Measurements from ENCODE around the gene ABL1. TPM values are rescaled to one million over a fixed set of nuclear protein-coding genes. Genes with fewer than 3 reads are reported as not detected.

Gene ABL1
- total RNA-seq, 3 donors from 2014 or later = 37.1 to 38.8 (median 38.2) TPM

GRCh38 chr9:130921989-130922892 lies 87.2 kb downstream of the ABL1 start:
- Mint-ChIP-seq H3K4me1 (ENCODE audit: low read depth) (no peaks in the 10 kb centered on the region), H3K36me3 (ENCODE audit: insufficient read depth) (no peaks in the 10 kb centered on the region), H3K27me3 (ENCODE audit: low read depth) (peaks cover 12% of the 10 kb centered on the region), H3K4me3 (no peak overlapping the region), H3K9me3 (no peaks in the 10 kb centered on the region)
- DNase-seq (no peak), ATAC-seq (no peak)

DNA sequence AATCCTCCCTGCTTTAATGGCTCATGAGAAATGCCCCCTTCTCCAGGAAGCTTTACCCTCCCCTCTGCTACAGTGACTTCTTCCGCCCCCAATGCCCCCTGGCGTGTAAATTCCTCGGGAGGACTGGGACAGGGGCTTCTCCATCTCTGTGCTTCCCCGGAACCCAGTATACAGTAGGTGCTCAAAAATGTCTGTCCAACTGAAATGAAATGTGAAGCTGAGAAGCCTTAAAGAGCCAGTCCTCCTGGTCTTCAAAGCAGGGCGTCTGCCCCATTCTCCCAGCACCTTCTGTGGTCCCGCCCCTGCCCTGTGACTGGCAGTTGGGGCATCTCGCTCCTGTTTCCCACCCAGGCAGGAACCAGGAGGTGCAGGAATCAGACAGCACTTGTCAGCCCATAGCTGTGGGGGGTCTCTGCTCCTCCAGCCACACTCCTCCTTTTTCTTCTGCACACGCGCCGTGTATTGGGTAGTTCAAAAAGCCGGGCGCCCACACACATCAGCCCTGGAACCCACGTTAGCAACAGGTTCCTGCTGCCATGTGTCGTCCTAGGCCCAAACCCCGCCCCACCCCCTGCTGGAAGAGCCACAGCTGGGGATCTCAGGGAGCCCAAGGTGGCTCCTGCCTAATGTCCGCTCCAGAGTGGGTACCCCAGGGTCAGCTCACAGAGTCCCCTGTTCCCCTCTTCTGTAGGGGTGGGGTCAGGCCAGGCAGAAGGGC lies 88.0 kb downstream of the ABL1 start:
- no peak overlapping the region for H3K4me3 Mint-ChIP-seq
- no peak for ATAC-seq
- peaks cover 14% of the 10 kb centered on the region for H3K27me3 Mint-ChIP-seq (ENCODE audit: low read depth)
- H3K36me3 Mint-ChIP-seq (ENCODE audit: insufficient read depth) = no peaks in the 10 kb centered on the region
- no peaks in the 10 kb centered on the region for H3K4me1 Mint-ChIP-seq (ENCODE audit: low read depth)
- no peak for DNase-seq
- H3K9me3 Mint-ChIP-seq = no peaks in the 10 kb centered on the region

GRCh38 chr9:130923611-130924447 lies 88.8 kb downstream of the ABL1 start:
- Mint-ChIP-seq H3K36me3 (ENCODE audit: insufficient read depth) (no peaks in the 10 kb centered on the region), H3K4me1 (ENCODE audit: low read depth) (no peaks in the 10 kb centered on the region), H3K9me3 (no peaks in the 10 kb centered on the region), H3K27me3 (ENCODE audit: low read depth) (peaks cover 15% of the 10 kb centered on the region), H3K4me3 (no peak overlapping the region)
- ATAC-seq (no peak), DNase-seq (no peak)

DNA sequence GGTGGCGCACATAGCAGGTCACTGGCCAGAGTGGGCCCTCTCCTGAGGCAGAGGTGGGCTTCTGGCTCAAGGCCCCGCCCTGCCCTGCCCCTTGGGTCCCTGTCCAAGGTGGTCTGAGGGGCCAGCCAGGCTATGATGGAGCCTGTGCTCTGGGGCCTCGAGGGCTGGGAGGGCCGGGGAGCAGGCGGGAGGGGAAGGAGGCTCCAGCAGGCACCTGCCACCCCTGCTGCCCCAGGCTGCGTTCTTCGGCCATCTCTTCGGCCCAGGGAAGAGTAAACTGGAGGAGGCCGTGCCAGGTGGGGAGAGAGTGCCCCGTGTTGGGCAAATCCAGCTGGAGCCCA lies 89.4 kb downstream of the ABL1 start:
- no peaks in the 10 kb centered on the region for H3K36me3 Mint-ChIP-seq (ENCODE audit: insufficient read depth)
- no peaks in the 10 kb centered on the region for H3K9me3 Mint-ChIP-seq
- peaks cover 14% of the 10 kb centered on the region for H3K27me3 Mint-ChIP-seq (ENCODE audit: low read depth)
- no peak overlapping the region for H3K4me3 Mint-ChIP-seq
- no peaks in the 10 kb centered on the region for H3K4me1 Mint-ChIP-seq (ENCODE audit: low read depth)
- DNase-seq (no peak), ATAC-seq (no peak)

GRCh38 chr9:130925050-130925678 lies 90.1 kb downstream of the ABL1 start:
- peaks cover 14% of the 10 kb centered on the region for H3K27me3 Mint-ChIP-seq (ENCODE audit: low read depth)
- H3K4me1 Mint-ChIP-seq (ENCODE audit: low read depth) = no peaks in the 10 kb centered on the region
- no peak for DNase-seq
- no peak overlapping the region for H3K4me3 Mint-ChIP-seq
- no peaks in the 10 kb centered on the region for H3K36me3 Mint-ChIP-seq (ENCODE audit: insufficient read depth)
- H3K9me3 Mint-ChIP-seq = no peaks in the 10 kb centered on the region
- no peak for ATAC-seq

GRCh38 chr9:130927338-130927737 lies 92.3 kb downstream of the ABL1 start:
- peaks cover 18% of the 10 kb centered on the region for H3K27me3 Mint-ChIP-seq (ENCODE audit: low read depth)
- H3K4me3 Mint-ChIP-seq = no peak overlapping the region
- H3K36me3 Mint-ChIP-seq (ENCODE audit: insufficient read depth) = no peaks in the 10 kb centered on the region
- H3K4me1 Mint-ChIP-seq (ENCODE audit: low read depth) = no peaks in the 10 kb centered on the region
- DNase-seq (no peak), ATAC-seq (no peak)
- H3K9me3 Mint-ChIP-seq = no peaks in the 10 kb centered on the region

- no peak overlapping the region for H3K4me3 Mint-ChIP-seq
- H3K4me1 Mint-ChIP-seq (ENCODE audit: low read depth) = no peaks in the 10 kb centered on the region
- DNase-seq (no peak), ATAC-seq (no peak)
- H3K27me3 Mint-ChIP-seq (ENCODE audit: low read depth) = peaks cover 22% of the 10 kb centered on the region
- H3K36me3 Mint-ChIP-seq (ENCODE audit: insufficient read depth) = no peaks in the 10 kb centered on the region
- H3K9me3 Mint-ChIP-seq = no peaks in the 10 kb centered on the region
Measured at GRCh38 chr9:130927995-130928900, 93.2 kb downstream of the ABL1 start.

DNA sequence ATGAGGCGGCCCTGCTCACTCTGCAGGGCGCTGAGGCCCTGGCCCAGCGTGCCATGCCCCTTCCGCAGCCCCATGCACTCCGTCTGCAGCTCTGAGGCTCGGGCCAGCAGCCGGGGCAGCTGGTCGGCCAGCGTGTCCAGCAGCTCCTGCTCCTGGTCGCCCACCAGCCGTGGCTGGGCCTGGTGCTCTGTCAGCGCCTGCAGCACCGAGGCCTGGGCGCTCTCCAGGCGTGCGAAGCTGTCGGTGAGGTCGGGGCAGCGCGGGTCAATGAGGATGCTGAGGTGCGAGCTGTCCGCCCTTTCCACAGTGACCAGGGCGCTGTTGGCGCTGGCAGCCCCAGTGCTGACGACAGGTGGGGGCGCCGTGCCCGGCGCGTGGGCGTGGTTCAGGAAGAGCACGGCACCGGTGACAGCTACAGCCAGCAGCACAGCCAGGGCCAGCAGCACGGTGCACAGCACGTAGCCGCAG lies 94.6 kb downstream of the ABL1 start:
- no peaks in the 10 kb centered on the region for H3K4me1 Mint-ChIP-seq (ENCODE audit: low read depth)
- H3K36me3 Mint-ChIP-seq (ENCODE audit: insufficient read depth) = no peaks in the 10 kb centered on the region
- no peak overlapping the region for H3K4me3 Mint-ChIP-seq
- H3K27me3 Mint-ChIP-seq (ENCODE audit: low read depth) = peaks cover 27% of the 10 kb centered on the region
- no peak for DNase-seq
- ATAC-seq = no peak
- H3K9me3 Mint-ChIP-seq = no peaks in the 10 kb centered on the region

- Mint-ChIP-seq H3K36me3 (ENCODE audit: insufficient read depth) (no peaks in the 10 kb centered on the region), H3K4me3 (no peak overlapping the region), H3K4me1 (ENCODE audit: low read depth) (no peaks in the 10 kb centered on the region), H3K27me3 (ENCODE audit: low read depth) (peaks cover 33% of the 10 kb centered on the region), H3K9me3 (no peaks in the 10 kb centered on the region)
- DNase-seq (no peak), ATAC-seq (no peak)
Measured at GRCh38 chr9:130930132-130930803, 95.2 kb downstream of the ABL1 start.

DNA sequence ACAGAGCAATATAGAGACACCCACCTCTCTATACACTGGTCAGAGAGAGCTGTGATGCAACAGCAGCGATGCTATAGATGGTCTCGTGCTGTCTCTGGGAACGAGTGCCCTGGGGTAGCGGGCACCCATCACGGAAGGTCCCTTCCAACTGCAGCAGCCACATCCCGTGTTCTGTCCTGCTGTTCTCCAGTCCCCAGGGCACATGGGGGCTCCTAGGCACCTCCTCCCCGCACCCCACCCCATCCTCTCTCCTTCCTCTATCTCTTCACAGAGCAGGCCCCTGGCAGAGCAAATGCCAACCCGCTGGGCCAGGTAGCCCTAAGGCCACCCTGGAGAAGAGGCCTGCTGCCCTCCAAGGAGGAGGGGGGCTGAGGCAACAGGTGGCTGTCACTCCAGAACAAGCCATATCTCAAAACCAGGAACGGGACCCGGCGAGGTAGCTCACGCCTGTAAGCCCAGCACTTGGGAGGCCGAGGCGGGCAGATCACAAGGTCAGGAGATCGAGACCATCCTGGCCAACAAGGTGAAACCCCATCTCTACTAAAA lies 95.8 kb downstream of the ABL1 start:
- Mint-ChIP-seq H3K9me3 (no peaks in the 10 kb centered on the region), H3K4me3 (no peak overlapping the region), H3K4me1 (ENCODE audit: low read depth) (no peaks in the 10 kb centered on the region), H3K36me3 (ENCODE audit: insufficient read depth) (no peaks in the 10 kb centered on the region), H3K27me3 (ENCODE audit: low read depth) (peaks cover 38% of the 10 kb centered on the region)
- no peak for ATAC-seq
- no peak for DNase-seq

DNA sequence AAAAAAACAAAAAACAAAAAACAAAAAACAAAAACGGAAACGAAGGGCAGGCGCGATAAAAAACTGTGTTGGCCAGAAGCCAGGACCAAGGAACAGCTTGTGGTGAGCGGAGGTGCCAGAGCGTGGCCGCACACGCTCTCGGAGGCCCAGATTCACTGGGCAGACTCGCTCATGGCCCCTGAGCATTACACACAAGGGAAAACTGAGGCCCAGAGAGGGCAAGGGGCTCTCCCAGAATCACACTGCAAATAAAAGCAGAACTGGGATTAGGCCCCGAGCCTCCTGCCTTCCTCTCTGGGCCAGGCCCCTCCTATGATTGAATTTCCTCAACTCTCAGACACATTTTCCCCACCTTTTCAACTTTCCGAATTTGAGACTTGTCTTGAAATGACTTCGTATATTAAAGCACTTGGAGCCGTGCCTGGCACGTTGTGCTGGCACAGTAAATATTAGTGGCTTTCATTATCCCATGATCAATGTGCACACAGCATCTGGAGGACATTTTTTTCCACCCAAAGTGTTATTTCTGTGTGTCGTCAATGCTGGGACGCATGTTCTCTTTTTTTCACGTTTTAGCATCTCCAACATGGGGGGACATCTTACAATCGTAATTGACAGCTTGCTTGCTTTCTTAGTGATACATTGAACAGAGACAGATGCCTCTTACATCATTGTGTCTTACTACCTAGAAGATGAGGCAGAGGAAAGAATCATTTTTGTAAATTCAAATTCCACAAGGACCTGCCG lies 96.6 kb downstream of the ABL1 start:
- Mint-ChIP-seq H3K9me3 (no peaks in the 10 kb centered on the region), H3K27me3 (ENCODE audit: low read depth) (peaks cover 46% of the 10 kb centered on the region), H3K4me1 (ENCODE audit: low read depth) (no peaks in the 10 kb centered on the region), H3K4me3 (no peak overlapping the region), H3K36me3 (ENCODE audit: insufficient read depth) (no peaks in the 10 kb centered on the region)
- ATAC-seq (no peak), DNase-seq (no peak)

All from activated T-cell treated with anti-CD3 and anti-CD28 coated beads, Interleukin-2, amount 50 U/mL, for 4 hours (primary cell).